Jurkat, Clone E6-1 (cell line): ENCODE results near the gene LAIR1. TPM values are rescaled to one million over a fixed set of nuclear protein-coding genes. Genes with fewer than 3 reads are reported as not detected.
A peak's percentile ranks its signal among the peaks of the same experiment; 100 is the strongest.
"Not testable (repeated sequence)": the region's sequence is repeated elsewhere in the genome, so short reads cannot be mapped to it uniquely, and the experiment has no call there.

Source experiments
- DNase-seq: peaks from one replicate; pipeline ENCODE4 v3.0.0-alpha.2; 2011; ENCODE audit warnings: low read depth, low spot score
- H3K4me3 ChIP-seq: 2 replicates; pipeline ENCODE4 v1.5.1; 2011; ENCODE audit warnings: mild to moderate bottlenecking, low read length, control low read depth, moderate library complexity
- polyA plus RNA-seq: library from polyadenylated mRNA; unstranded; fragments of >200 nt; gene quantifications from one replicate; pipeline ENCODE4 v1.2.1, GENCODE V29; 2012; ENCODE audit warnings: missing spikeins; ENCODE audit not compliant: insufficient read length, insufficient read depth

LAIR1 gene
- 27.9 TPM for polyA plus RNA-seq

- peak; percentile 83 for DNase-seq
- H3K4me3 ChIP-seq: peak within 1 kb of the TSS; percentile 66
Measured at GRCh38 chr19:54364775-54365257, at the start of gene LAIR1. Gene LAIR1, minus strand, starts transcription at chr19:54364931. Its CDS starts 127 bp downstream, at chr19:54364804.

- DNase-seq: no peak
- no peak overlapping the region for H3K4me3 ChIP-seq
Measured at GRCh38 chr19:54414156-54414555, 49.4 kb upstream of the LAIR1 start.

- no peak for DNase-seq
- no peak overlapping the region for H3K4me3 ChIP-seq
Measured at GRCh38 chr19:54412877-54413276, 48.1 kb upstream of the LAIR1 start.

GRCh38 chr19:54411033-54411432 is 46.3 kb upstream of the LAIR1 start:
- DNase-seq: no peak
- no peak overlapping the region for H3K4me3 ChIP-seq

GRCh38 chr19:54408456-54409026 is 43.8 kb upstream of the LAIR1 start:
- no peak for DNase-seq
- no peak overlapping the region for H3K4me3 ChIP-seq

GRCh38 chr19:54407780-54408179 is 43.0 kb upstream of the LAIR1 start:
- no peak for DNase-seq
- no peak overlapping the region for H3K4me3 ChIP-seq

- H3K4me3 ChIP-seq: no peak overlapping the region
- no peak for DNase-seq
Measured at GRCh38 chr19:54405628-54406027, 40.9 kb upstream of the LAIR1 start.

GRCh38 chr19:54403054-54403453 is 38.3 kb upstream of the LAIR1 start:
- no peak for DNase-seq

GRCh38 chr19:54400913-54401312 is 36.2 kb upstream of the LAIR1 start:
- no peak overlapping the region for H3K4me3 ChIP-seq
- DNase-seq: no peak

More at GRCh38 chr19:54403054-54403453, 38.3 kb upstream of the LAIR1 start:
- H3K4me3 ChIP-seq: no peak overlapping the region

- no peak for DNase-seq
Measured at GRCh38 chr19:54399189-54399588, 34.5 kb upstream of the LAIR1 start.

GRCh38 chr19:54395685-54396084 is 31.0 kb upstream of the LAIR1 start:
- no peak overlapping the region for H3K4me3 ChIP-seq
- no peak for DNase-seq

More at GRCh38 chr19:54399189-54399588, 34.5 kb upstream of the LAIR1 start:
- H3K4me3 ChIP-seq: no peak overlapping the region

GRCh38 chr19:54393381-54393780 is 28.6 kb upstream of the LAIR1 start:
- no peak for DNase-seq
- no peak overlapping the region for H3K4me3 ChIP-seq

- H3K4me3 ChIP-seq: no peak overlapping the region
- DNase-seq: no peak
Measured at GRCh38 chr19:54392105-54392504, 27.4 kb upstream of the LAIR1 start.

GRCh38 chr19:54391589-54392061 is 26.9 kb upstream of the LAIR1 start:
- DNase-seq: no peak
- no peak overlapping the region for H3K4me3 ChIP-seq

- H3K4me3 ChIP-seq: no peak overlapping the region
- DNase-seq: peak; percentile 88
Measured at GRCh38 chr19:54390942-54391577, 26.3 kb upstream of the LAIR1 start.

GRCh38 chr19:54389553-54389952 is 24.8 kb upstream of the LAIR1 start:
- no peak for DNase-seq
- peak overlapping the region; percentile 13 for H3K4me3 ChIP-seq

GRCh38 chr19:54388802-54389139 is 24.0 kb upstream of the LAIR1 start:
- H3K4me3 ChIP-seq: peak overlapping the region; percentile 62
- DNase-seq: no peak

- peak overlapping the region; percentile 62 for H3K4me3 ChIP-seq
- peak; percentile 95 for DNase-seq
Measured at GRCh38 chr19:54387991-54388801, 23.5 kb upstream of the LAIR1 start.

- no peak for DNase-seq
- no peak overlapping the region for H3K4me3 ChIP-seq
Measured at GRCh38 chr19:54383330-54383729, 18.6 kb upstream of the LAIR1 start.

GRCh38 chr19:54382041-54382440 is 17.3 kb upstream of the LAIR1 start:
- H3K4me3 ChIP-seq, DNase-seq: not testable (repeated sequence)
